HG03196 (cell line): ENCODE results near the gene CRIP1.

ENCODE experiments used
- ATAC-seq: cut with Tn5 transposase; IDR thresholded peaks from one replicate; pipeline ENCODE4 v1.9.1; 2021; ENCODE audit not compliant: unreplicated experiment

Gene CRIP1

DNA sequence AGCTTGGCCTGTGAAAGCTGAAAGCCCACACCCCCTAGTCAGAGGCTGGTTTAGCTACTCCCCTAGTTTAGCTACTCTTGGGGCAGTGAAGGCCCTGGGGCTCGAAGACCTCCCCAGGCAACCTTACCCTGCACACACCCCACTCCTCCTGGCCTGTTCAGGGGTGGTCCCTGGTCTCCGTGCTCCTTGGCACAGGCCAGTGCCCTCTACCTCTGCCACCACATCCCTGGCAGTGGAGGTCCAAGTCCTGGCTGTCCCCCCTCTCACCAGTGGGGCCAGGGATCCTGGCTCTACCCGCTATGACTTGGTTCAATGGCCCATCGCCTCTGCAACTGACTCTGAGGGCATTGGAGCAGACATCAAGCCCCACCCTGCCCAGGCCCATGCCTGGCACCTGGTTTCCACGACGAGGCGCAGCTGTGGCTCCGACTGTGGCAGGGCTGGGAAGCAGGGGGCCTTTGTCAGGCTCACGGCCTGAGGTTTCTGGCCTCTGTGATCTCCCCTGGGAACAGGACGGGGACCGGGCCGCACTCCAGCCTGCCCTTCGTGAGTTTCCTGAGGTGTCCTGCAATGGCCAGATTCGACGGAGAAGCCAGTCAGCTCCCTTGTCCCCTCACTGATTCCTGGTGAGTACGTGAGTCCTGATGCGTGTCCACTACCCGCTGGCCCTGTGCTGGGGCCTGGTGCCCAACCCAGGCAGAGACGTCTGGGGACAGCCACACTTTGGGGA is 45.4 kb downstream of the CRIP1 start:
- no peak for ATAC-seq

DNA sequence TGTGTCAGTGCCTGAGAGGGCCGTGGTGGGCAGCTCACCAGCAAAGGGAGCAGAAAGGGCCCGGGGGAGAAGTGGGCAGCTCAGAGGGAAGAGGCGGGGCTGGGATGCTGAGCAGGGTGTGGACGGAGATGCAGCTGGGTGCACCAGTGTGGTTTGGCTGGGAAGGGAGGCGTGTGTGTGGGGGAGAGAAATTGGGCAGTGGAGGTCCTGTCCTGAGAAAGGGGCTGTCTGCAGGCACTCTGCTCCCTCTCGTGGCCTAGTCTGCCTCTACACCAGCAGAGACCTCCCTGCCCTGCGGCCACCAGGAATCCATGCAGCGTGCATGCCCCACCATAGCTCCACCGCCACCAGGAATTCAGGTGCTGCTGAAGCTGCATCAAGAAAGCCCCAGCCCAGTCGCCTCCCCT is 46.1 kb downstream of the CRIP1 start:
- no peak for ATAC-seq

DNA sequence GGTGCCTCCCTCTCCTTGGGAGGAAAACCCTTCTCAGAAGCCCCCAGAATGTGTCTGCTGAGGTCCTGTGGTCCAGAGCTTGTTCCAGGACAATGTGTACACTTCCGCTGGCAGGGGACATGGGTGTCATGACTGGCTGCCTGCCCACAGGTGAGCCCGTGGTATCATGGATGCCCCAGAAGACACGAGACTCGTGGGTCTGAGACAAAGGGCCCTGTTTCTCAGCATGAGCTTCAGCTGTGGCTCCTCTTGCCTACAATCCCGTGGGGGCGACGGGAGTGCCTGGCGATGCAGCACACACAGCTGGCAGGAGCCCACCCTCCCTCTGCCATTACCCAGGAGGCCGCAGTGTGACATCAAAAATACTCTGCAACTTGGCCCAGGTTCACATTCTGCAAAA is 46.7 kb downstream of the CRIP1 start:
- ATAC-seq, result no peak

DNA sequence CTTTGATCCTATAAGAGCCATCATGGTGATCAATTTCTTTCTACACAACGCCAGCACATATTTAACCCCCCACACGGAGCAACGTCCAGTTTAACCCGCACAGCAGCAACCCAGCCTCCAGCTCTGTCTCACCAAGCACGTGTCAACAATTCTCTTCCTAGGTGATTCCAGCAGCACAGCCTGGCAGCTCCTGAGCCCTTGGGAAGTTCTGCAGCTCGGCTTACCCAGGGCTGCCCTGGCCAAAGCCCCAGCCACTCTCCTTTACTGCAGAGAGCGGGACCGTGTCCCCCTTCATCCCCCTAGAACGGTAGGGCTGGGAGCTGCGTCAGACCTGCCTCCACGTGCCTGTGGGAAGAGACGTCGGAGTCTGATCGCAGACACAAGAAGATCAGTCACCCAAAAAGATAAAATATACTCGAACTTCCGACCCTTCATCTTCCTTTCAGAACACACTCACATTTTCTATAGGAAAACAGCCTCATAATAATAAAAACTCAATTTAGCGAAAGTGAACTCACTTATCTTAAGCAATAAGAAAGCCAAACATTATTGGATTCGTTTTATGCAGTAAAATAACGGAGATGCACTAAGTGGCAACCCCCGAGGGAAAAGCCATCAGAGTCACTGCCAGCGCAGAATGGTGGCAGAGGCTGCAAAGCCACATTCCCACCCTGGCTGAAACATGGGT is 47.3 kb downstream of the CRIP1 start:
- ATAC-seq, result no peak

DNA sequence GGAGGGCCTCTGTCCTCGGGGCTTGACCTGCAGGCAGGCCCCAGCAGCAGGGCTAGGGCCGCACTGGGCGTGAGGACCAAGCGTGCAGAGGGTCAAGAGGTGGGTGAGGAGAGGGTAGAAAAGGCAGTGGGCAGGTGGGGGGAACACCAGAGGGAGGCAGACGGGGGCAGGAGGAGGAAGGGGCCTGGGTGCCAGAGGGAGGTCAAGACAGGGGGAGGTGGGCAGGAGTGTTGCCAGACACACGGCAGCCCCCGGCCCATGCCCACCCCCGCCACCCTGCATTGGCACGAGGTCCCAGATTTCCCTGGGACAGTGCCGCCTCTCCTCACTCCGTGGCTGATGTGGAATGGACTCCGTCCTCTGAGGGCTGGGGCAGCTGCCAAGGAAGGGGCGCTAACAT is 47.9 kb downstream of the CRIP1 start:
- ATAC-seq, result no peak

DNA sequence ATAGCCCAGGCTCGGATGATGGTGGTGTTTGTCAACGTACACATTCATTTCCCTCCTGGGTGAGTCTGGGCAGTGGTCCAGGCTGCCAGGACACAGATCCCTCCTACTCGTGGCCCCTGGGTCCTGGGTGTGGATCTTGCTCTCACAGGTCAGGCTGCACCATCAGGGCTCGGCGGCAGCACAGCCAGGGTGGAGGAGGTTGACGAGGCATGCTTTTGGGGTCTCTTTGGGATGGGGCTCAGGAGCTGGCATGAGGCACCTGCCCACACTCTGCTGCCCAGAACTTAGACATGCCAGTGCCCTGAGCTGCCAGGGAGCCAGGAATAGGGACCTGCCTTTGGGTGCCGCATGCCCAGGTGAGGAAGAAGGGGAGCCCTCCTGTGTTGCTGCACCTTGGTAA is 49.4 kb downstream of the CRIP1 start:
- no peak for ATAC-seq

DNA sequence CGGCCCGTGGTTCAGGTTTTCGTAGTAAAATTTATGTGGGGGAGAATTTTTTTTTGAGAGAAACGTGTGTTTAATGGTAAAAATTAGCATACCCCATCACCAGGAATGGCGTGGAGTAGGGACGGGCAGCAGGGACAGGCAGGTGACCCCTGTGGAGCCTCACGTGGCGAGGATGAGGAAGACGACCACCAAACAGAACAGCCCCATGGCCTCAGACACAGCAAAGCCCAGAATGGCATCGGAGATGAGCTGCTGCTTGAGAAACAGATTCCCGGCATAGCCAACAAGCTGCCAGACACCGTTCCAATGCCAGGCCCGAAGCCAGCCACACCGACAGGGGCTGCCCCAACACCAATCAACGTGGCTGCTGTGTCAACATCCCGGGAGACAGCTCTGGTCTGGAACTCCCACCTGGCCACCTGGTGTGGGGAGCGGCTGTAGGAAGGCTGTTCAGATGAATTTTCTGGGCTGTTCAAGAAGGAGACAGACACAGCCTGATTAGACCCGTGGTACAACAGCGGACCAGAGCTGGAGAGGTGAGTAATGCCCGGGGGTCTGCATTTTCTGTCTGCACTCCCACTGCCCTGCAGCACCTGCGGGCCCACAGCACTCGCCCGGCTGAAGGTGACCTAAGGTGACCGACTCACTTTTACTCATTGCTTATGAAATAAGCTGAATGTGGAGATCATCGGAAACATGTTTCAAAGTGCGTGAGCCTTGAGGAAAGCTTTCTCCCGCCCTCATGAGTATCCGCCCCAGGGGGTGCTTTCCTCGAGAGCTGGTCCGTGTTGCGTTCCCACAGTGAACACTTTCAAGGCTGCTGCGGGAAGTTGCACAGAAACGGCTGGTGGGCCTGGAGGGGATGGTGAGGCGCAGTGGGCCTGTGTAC is 50.2 kb downstream of the CRIP1 start:
- no peak for ATAC-seq

DNA sequence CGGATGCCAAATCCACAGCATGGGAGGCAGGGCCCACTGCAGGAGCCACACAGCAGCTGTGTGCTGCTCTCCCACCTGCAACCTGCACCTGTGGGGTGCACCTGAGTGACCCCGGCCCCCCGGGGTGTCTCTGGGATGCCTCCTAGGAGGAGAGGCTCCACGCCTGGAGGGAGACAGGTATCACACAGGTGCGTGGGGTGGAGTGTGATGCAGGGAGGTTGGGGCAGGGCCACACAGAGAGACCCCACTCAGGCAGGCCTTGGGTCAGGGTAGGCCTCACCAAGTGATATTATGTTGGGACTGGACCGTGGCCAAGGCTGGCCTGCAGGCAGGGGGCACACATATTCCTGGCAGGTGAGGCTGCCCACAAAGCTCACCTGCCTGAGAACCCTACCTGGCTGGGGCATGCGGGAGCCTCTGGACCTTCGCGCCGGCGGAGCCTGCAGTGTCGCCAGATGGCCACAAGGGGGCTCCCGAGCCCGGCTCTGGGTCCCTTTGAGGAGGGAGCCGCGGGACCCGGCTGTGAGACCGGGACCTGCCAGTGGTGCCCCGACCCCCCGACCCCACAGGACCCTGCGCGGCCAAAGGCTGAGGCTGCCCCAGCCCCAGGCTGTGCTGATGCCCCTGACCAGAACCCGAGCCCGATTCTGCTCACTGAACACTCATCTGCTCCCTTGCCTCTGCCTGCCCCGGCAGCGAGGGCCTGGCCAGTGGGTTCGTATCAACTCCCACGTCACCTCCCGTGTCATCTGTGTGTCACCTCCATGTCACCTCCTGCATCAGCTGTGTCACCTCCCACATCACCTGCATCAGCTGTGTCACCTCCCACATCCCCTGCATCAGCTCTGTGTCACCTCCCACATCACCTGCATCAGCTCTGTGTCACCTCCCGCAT is 51.1 kb downstream of the CRIP1 start:
- ATAC-seq, result no peak
